H1 (cell line): ENCODE data around the gene PSMF1. TPM values are rescaled to one million over a fixed set of nuclear protein-coding genes. Genes with fewer than 3 reads are reported as not detected.

ENCODE experiments used
- CBX8 ChIP-seq: fragments of 300-800, 300-1000 bp; sonication (generic); IDR thresholded peaks from 2 replicates; pipeline ENCODE4 v1.7.1; 2016; ENCODE audit warnings: low read depth, low read length, borderline replicate concordance
- EP300 ChIP-seq, 2 experiments: IDR thresholded peaks; 1 replicate in 1 of 2; 2 replicates in 1 of 2; pipeline ENCODE4 v1.6.1; 2011 to 2012; ENCODE audit warnings: low read depth in 2 of 2, low read length in 2 of 2, mild to moderate bottlenecking in 2 of 2, borderline replicate concordance in 1 of 2, inconsistent platforms in 1 of 2, moderate library complexity in 1 of 2
- GTF2F1 ChIP-seq: IDR thresholded peaks from 2 replicates; pipeline ENCODE4 v1.6.1; 2012; ENCODE audit warnings: low read depth, low read length, improper control_type of control experiment, borderline replicate concordance
- KDM1A ChIP-seq: fragments of 200-600, 300-600 bp; sonication (generic); IDR thresholded peaks from 2 replicates; pipeline ENCODE4 v1.7.1; 2016; ENCODE audit warnings: mild to moderate bottlenecking, low read length, borderline replicate concordance
- NRF1 ChIP-seq: IDR thresholded peaks from 2 replicates; pipeline ENCODE4 v1.6.1; 2011; ENCODE audit warnings: mild to moderate bottlenecking, low read depth, low read length, improper control_type of control experiment
- RAD21 ChIP-seq, 2 experiments: IDR thresholded peaks in 1 of 2; conservative IDR thresholded peaks in 1 of 2; 2 replicates each; pipeline ENCODE4 v1.6.1; 2011; ENCODE audit warnings: low read depth in 2 of 2, low read length in 2 of 2, improper control_type of control experiment in 1 of 2, inconsistent platforms in 1 of 2, mild to moderate bottlenecking in 1 of 2, moderate library complexity in 1 of 2
- YY1 ChIP-seq: IDR thresholded peaks from 2 replicates; pipeline ENCODE4 v1.6.1; 2011; ENCODE audit warnings: low read depth, mild to moderate bottlenecking, low read length
- polyA plus RNA-seq, 7 experiments: library from polyadenylated mRNA; depleted of rRNA in 3 of 7; stranded (reverse) in 5 of 7; unstranded in 2 of 7; fragments of >200 nt in 5 of 7; fragments of 200-250 nt in 2 of 7; gene quantifications; 1 replicate in 5 of 7; 2 replicates in 1 of 7; 4 replicates in 1 of 7; pipeline versions ENCODE4 v1.2.1 to v1.2.3, GENCODE V29; 2011 to 2013; ENCODE audit warnings: missing spikeins in 2 of 7, mixed read lengths in 2 of 7
- total RNA-seq: library from RNA; stranded (reverse); fragmentation: NEBNext Ultra II Directional; extraction: Animal tissue kit (Norgen Biotek cat#: 25700); gene quantifications from 2 replicates; pipeline ENCODE4 v1.2.1, GENCODE V29; 2021

PSMF1 gene
- total and polyA plus RNA-seq, 2 of the 8 experiments (the other 6 are each of a cell fraction or from before 2014, with no cell fraction given) = 106 to 159 TPM

DNA sequence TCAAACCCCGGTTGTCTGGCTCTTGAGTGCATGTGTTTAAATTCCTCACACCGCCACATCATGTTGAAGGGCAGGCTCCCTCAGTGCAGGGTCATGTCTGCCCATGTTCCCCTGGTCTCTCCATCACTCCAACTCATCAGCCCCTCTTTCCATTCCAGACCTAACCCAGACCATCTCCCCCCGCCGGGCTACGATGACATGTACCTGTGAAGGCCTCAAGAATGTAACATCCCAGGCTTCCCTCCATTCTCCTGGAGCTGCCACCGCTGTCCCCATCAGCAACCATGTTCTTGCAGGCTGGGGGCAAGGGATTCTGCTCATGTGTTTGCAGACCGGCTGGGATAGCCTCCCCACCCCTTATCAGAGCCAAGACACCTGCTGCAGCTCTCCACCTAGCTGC is 46.5 kb downstream of the PSMF1 start (continued):
- TF ChIP-seq CBX8 (no peak), KDM1A (no peak), GTF2F1 (no peak), EP300 (IDR thresholded peaks at IDR 0.05; ENCODE audit: borderline replicate concordance in 1 of 2, low read depth in 2 of 2, low read length in 2 of 2) (no peak), YY1 (no peak), NRF1 (no peak), RAD21 (IDR thresholded peaks at IDR 0.05 in 1 of 2, conservative IDR thresholded peaks at IDR 0.05 in 1 of 2; ENCODE audit: low read depth in 2 of 2, low read length in 2 of 2) (no peak)
- TF ChIP-seq, all 59 proteins: peak for 0
